ENCODE data around the gene DUSP8. TPM values are rescaled to one million over a fixed set of nuclear protein-coding genes. Genes with fewer than 3 reads are reported as not detected.
"Not testable (repeated sequence)": the region's sequence is repeated elsewhere in the genome, so short reads cannot be mapped to it uniquely, and the experiment has no call there.

DUSP8 gene
- total RNA-seq, 1 donor from 2014 or later, result 18.0 TPM

DNA sequence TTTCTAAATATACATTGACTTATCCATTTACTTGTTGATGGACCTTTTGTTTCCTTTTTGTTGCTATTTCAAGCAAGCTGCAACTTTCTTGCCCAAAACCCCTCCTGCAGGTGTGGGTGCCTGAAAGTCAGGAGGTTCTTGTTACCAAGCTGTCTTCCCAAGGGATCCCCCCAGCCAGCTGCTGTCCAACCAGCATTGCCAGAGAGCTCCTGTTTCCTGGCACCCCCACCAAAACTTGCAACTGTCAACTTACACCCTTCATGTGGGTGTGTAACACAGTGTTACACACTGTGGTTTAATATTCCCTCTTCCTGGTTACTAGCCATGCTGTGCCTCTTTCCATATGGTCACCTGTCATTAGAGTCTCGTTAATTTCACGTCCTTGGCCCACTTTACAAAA, 14.6 kb upstream of the DUSP8 start:
- H3K4me1 ChIP-seq, result no peaks in the 10 kb centered on the region
- DNase-seq (no peak), ATAC-seq (no peak)
- H3K9me3 ChIP-seq, result no peaks in the 10 kb centered on the region
- H3K27ac ChIP-seq, result no peak overlapping the region
- no peak overlapping the region for H3K4me3 ChIP-seq
- H3K27me3 ChIP-seq, result no peaks in the 10 kb centered on the region
- intact Hi-C loops (cut with DNase I), result no loop called here
- H3K36me3 ChIP-seq, result no peaks in the 10 kb centered on the region
- TF ChIP-seq CTCF (IDR thresholded peaks at IDR 0.05), result no peak

DNA sequence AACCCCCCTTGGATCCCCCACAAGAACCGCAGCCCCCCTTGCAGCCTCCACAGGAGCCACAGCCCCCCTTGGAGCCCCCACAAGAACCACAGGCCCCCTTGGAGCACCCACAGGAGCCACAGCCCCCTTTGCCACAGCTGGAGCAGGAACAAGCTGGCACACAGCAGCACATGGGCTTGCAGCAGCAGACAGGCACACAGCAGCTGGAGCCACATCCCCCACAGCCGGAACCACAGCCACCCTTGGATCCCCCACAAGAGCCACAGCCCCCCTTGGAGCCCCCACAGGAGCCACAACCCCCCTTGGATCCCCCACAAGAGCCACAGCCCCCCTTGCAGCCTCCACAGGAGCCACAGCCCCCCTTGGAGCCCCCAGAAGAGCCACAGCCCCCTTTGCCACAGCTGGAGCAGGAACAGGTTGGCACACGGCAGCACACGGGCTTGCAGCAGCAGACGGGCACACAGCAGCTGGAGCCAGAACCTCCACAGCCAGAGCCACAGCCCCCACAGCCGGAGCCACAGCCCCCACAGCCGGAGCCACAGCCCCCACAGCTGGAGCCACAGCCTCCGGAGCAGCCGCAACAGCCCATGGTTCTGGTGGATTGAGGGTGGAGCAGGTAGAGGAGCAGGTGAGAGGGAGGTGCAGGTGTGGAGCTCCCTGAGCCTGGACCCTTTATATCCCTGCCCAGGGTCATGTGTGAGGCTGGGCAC, 12.7 kb upstream of the DUSP8 start, which contains the start of gene KRTAP5-1:
Gene KRTAP5-1 (minus strand): TSS at position 623 of the 710 bp plus-strand sequence. CDS start 34 bp downstream, at position 589.
- H3K9me3 ChIP-seq; H3K27ac ChIP-seq; H3K4me3 ChIP-seq; H3K27me3 ChIP-seq; H3K36me3 ChIP-seq; H3K4me1 ChIP-seq; DNase-seq; intact Hi-C loops (cut with DNase I); ATAC-seq: not testable (repeated sequence)

GRCh38 chr11:1582909-1583308, 10.8 kb upstream of the DUSP8 start:
- intact Hi-C loops (cut with DNase I); DNase-seq; H3K27ac ChIP-seq; H3K4me1 ChIP-seq; H3K9me3 ChIP-seq; H3K4me3 ChIP-seq; H3K36me3 ChIP-seq; ATAC-seq; H3K27me3 ChIP-seq: not testable (repeated sequence)

- no peaks in the 10 kb centered on the region for H3K4me1 ChIP-seq
- no peak overlapping the region for H3K27ac ChIP-seq
- H3K36me3 ChIP-seq, result no peaks in the 10 kb centered on the region
- H3K27me3 ChIP-seq, result no peaks in the 10 kb centered on the region
- ATAC-seq (no peak), DNase-seq (no peak)
- intact Hi-C loops (cut with DNase I), result no loop called here
- no peak overlapping the region for H3K4me3 ChIP-seq
- no peaks in the 10 kb centered on the region for H3K9me3 ChIP-seq
- TF ChIP-seq CTCF (IDR thresholded peaks at IDR 0.05), result no peak
These were observed 9.9 kb upstream of the DUSP8 start for GRCh38 chr11:1581976-1582375.

DNA sequence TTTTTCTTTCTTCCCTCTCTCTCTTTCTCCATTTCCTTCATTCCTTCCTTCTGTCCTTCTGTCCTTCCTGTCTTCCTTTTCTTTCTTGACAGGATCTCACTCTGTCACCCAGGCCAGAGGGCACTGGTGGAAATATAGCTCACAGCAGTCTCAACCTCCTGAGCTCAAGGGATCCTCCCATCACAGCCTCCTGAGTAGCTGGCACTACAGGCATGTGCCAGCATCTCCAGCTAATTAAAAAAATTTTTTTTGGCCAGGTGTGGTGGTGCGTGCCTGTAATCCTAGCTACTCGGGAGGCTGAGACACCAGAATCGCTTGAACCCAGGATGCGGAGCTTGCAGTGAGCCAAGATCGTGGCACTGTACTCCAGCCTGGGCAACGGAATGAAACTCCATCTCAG, 4.8 kb upstream of the DUSP8 start:
- H3K27ac ChIP-seq, result no peak overlapping the region
- H3K4me3 ChIP-seq, result no peak overlapping the region
- no peak for TF ChIP-seq CTCF (IDR thresholded peaks at IDR 0.05)
- DNase-seq (no peak), ATAC-seq (no peak)
- H3K9me3 ChIP-seq, result no peaks in the 10 kb centered on the region
- H3K27me3 ChIP-seq, result no peaks in the 10 kb centered on the region
- no peaks in the 10 kb centered on the region for H3K36me3 ChIP-seq
- intact Hi-C loops (cut with DNase I), result no loop called here
- H3K4me1 ChIP-seq, result peaks cover 15% of the 10 kb centered on the region

DNA sequence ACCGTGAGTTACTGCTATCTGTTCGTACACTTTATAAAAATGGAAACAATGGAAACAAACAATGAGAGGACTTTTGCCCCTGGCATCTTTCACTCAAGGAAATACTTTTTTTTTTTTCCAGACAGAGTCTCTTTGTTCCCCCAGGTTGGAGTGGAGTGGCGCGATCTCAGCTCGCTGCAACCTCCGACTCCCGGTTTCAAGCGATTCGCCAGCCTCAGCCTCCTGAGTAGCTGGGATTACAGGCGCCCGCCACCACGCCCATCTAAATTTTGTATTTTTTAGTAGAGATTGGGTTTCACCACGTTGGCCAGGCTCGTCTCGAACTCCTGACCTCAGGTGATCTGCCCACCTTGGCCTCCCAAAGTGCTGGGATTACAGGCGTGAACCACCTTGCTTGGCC, 3.7 kb upstream of the DUSP8 start:
- peaks cover 15% of the 10 kb centered on the region for H3K4me1 ChIP-seq
- H3K4me3 ChIP-seq; H3K27me3 ChIP-seq; ATAC-seq; H3K27ac ChIP-seq; H3K36me3 ChIP-seq; DNase-seq; H3K9me3 ChIP-seq; intact Hi-C loops (cut with DNase I): not testable (repeated sequence)

DNA sequence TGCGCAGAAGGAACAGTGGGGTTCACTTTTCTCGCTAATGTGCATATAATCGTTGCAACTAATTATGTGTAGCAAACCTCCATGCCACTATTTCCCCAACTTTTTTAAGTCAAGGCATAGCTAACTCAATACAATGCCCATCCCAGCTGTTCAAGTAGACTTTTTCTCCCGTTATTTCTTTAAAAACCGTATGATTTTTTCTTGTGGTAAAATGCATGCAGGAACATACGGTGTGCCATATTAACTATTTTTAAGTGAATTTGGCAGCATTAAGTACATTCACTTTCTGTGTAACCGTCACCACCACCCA, 2.8 kb upstream of the DUSP8 start:
- H3K27me3 ChIP-seq, result no peaks in the 10 kb centered on the region
- peaks cover 15% of the 10 kb centered on the region for H3K4me1 ChIP-seq
- TF ChIP-seq CTCF (IDR thresholded peaks at IDR 0.05), result no peak
- DNase-seq, result no peak
- ATAC-seq, result no peak
- no peaks in the 10 kb centered on the region for H3K36me3 ChIP-seq
- intact Hi-C loops (cut with DNase I), result no loop called here
- no peaks in the 10 kb centered on the region for H3K9me3 ChIP-seq
- H3K27ac ChIP-seq, result no peak overlapping the region
- H3K4me3 ChIP-seq, result no peak overlapping the region
